GM18861 (cell line): ENCODE results near the gene TSPO2.
"Not testable (repeated sequence)": the region's sequence is repeated elsewhere in the genome, so short reads cannot be mapped to it uniquely, and the experiment has no call there.

ENCODE experiments used
- ATAC-seq: cut with Tn5 transposase; IDR thresholded peaks from one replicate; pipeline ENCODE4 v1.9.1; 2021; ENCODE audit not compliant: unreplicated experiment

The TSPO2 gene

DNA sequence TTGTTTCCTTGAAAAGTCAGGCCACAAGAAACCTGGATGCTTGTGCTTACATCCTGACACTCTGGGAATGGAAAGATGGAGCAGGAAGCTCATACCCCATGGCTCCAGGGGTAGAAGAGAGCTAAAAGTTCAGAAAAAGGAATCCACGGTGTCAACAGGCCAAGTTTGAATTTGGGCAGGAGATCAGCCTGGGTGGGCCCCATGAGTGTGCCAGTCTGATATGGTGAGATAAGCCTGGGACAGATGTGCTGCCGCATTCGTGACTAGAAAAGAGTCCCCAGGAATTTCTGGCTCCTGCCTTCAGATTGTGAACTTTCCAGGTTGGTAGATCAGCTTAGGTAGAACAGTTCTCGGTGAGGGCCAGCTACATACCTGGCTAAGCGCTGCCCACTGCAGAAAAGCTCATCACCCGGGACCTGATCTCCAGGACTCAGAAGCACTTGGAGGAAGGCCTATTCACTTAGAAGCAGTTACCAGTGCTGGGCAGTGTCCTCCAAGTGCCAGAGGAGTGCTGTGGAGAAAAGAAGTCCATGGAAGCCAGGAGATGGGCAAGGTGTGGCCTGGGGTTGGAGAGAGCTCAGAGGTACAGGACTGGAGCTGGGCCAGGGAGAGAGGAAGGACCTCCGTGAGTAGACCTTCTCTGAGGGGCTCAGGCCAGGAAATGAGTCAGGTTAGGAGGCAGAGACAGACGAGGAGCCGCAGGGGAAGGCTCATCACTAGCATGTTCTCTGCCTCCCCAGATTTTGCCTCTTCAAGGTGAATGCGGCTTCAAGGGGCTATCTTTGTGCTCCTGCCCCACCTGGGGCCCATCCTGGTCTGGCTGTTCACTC, at the start of gene TSPO2:
TSS of gene TSPO2 (plus strand) at position 242 of the 830 bp plus-strand sequence. CDS start at position 761, 519 bp downstream.
- no peak for ATAC-seq

- no peak for ATAC-seq
Observed at GRCh38 chr6:40992746-40993145, 49.5 kb upstream of the TSPO2 start.

- no peak for ATAC-seq
Observed at GRCh38 chr6:40996591-40997233, 45.6 kb upstream of the TSPO2 start.

DNA sequence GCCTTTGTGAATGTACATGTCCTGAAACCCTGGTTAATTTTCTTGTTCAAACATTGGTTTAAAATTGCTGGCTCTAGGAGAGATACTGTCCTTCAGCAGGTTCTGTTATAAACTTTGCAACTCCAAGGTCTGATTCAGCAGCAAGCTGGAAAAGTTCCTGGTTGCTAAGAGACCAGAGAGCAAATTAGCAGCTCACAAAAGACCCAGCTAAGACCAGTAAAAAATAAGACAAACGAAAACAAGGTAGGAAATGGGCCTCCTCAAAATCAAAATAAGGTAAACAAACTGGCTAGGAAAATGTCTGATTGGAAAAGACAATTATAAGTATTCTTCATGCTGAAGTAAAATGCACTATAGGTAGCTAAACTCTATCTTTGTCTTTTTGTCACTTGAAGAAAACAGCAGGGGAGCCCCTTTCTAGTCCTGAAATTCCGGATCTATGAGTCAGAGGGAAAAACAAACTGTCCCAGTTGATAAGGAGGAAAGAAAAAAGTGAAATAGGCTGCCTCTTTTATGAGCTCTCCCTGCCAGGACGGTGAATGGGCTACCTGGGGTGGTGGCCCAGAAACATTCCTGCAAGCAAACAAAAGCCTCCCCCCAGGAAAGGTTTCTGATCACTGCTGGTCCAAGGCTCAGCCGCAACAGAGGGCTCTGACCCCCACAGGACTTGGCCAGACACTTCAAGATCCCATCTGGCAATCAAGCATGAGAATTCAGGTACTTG, 44.9 kb upstream of the TSPO2 start:
- no peak for ATAC-seq

GRCh38 chr6:40998661-40999060, 43.6 kb upstream of the TSPO2 start:
- no peak for ATAC-seq

DNA sequence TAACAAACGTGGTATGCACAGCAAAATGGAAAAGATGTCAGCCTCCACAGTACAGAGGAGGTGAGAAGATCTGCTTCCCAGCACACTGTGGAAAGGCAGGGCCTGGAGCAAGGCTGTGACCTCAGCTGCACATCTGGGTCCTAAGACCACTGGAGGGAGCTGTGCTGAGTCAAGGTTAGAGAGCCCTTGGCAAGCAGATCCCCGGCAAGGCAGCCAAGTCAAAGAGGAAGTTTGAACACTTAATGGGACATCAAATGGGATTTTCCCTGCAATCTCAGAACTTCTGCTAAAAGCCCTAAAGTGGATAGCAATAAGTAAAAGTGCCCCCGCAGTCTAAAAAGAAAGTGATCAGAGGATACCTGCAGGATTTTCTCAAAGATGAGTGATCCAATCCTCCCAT, 42.7 kb upstream of the TSPO2 start:
- no peak for ATAC-seq

DNA sequence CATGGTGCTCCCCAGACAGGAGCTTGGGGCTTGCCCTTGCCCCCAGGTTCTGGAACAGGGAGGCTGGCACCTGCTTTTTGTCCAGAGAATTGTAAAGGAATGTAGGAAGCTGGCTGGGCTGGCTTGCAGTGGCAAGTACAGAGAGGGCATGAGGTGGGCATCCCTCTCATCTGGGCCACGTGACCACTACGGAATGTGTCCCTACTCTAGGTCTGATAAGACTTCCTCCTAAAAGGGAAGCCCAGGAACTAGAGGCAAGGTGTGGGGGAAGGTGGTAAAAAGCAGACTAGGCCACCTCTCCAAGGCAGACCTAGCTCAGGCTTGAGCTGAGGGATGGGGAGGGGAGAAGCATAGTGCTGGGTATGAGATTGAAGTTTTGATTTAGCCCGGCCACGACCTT, 42.0 kb upstream of the TSPO2 start:
- ATAC-seq = no peak

DNA sequence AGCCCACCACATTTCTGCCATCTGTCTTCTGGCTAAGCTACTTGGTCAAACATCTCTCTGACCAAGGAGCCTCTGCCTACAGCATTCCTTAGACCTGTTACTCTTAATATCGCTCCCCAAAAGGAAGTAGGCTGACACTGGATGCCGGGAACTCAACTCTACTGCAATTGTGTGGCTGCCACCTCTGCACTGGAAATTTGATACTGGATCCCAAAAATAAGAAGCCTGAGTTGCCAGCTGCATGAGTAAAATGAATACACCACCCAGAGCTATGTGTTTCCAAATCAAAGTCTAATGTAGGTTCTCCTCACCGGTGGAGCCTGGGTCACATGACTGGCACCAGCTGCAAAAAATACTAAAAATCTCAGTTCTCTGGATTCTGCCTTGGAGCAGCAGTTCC, 40.1 kb upstream of the TSPO2 start:
- no peak for ATAC-seq

- ATAC-seq = not testable (repeated sequence)
Observed at GRCh38 chr6:41006217-41006616, 36.0 kb upstream of the TSPO2 start.

DNA sequence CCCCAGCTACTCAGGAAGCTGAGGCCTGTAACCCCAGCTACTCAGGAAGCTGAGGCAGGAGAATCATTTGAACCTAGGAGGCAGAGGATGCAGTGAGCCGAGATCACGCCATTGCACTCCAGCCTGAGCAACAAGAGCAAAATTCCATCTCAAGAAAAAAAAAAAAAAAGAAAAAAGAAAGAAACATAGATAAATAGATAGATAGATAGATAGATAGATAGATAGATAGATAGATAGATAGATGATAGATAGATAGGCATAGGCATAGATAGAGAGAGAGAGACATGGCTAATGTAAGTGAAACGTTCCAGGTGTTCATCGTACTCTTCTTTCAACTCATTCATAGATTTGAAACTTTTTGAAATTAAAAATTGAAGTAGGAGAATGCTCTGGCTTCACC, 35.3 kb upstream of the TSPO2 start:
- ATAC-seq = not testable (repeated sequence)

DNA sequence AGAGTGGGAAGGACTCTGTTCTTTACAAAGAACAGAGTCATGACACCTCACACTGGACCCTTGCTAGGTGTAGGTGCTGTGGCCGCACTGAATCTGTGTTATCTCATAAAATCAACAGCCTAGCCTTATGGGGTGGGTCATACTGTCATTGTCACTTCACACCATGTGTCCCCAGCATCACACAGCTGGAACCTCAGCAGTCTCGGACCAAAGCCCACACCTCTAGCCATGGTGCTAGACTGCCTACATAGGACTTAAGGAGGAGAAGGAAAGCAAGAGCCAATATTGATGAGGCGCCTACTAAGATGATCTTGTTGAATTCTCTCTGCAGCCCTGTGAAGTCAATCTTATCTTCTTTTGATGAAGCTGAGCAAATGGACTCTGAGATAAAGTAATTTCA, 34.3 kb upstream of the TSPO2 start:
- ATAC-seq = no peak

- no peak for ATAC-seq
Observed at GRCh38 chr6:41009669-41010068, 32.6 kb upstream of the TSPO2 start.

DNA sequence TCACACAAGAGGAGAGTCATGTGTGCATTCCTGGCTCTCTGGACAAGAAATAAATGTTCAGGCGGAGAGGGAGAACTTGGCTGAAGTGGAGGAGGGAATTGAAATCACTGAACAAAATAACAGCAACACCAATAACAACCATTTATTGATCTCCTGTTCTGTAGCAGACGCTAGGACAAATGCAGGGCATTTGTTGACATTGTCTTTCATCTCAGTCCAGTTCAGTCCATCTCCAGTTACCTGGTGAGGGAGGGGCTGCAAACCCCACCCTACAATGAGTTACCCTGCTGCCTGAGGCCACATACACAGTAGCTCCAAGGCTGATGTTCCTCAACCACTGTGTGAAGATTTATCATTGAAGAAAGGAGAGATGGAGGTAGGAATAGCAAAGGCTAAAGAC, 30.6 kb upstream of the TSPO2 start:
- no peak for ATAC-seq

GRCh38 chr6:41013466-41014153, 28.7 kb upstream of the TSPO2 start:
- ATAC-seq = no peak

GRCh38 chr6:41014780-41015179, 27.5 kb upstream of the TSPO2 start:
- no peak for ATAC-seq

DNA sequence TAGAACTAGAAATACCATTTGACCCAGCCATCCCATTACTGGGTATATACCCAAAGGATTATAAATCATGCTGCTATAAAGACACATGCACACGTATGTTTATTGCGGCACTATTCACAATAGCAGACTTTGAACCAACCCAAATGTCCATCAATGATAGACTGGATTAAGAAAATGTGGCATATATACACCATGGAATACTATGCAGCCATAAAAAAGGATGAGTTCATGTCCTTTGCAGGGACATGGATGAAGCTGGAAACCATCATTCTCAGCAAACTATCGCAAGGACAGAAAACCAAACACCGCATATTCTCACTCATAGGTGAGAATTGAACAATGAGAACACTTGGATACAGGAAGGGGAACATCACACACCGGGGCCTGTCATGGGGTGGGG, 26.4 kb upstream of the TSPO2 start:
- ATAC-seq = not testable (repeated sequence)

DNA sequence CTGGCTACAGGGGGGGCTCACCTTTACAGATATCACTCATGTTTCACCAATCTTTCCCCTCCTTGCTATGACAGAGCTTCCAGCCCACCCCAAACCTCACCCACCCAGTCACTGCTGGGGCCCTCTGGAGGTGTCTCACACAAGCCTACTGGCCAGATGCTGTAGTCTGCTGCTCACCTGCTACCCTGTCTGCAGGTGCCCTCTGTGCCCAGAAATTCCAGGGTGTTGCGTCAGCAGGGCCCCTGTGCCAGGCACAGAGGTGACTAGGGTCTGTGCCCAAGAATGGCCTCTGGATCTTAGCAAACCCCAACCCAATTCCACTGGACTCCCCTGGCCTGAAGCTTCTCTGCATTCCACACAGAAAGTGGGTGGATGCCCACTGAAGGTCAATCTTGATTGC, 24.6 kb upstream of the TSPO2 start:
- no peak for ATAC-seq

DNA sequence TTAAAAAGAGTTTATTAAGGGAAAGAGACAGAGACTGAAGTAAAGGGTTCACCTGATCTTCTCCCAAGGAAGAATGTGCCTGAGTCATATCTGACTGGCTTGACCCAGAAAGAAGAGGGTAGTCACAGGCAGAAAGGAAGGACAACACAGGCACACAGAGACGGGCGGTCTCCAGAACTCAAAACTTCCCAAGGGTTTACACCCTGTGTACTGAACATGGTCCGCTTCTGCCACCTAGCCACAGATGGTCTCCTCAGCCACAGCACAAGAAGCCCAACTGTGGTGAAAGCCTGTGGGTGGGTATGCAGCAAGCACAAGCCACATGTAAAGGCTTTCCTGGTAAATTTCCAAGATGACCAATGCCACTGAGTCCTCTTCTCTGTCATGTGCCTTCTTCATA, 20.4 kb upstream of the TSPO2 start:
- ATAC-seq = no peak

DNA sequence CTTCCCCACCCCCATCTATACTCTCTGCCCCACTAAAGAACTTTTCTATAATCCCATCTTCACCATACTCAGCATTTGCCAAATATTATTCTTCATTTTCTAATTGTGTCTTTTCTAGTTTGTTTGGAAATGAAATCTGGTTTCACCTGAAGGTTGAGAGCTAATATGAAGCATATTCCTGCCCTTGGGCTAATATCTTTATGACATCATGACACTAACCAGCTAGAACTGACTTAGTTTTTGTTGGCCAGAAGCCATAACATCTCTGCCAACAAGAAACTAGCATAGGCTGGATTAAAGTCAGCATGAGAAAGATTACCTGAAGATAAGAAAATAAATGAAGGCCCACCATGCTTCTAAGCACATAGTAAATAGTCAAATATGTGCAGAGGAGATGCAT, 20.0 kb upstream of the TSPO2 start:
- no peak for ATAC-seq

DNA sequence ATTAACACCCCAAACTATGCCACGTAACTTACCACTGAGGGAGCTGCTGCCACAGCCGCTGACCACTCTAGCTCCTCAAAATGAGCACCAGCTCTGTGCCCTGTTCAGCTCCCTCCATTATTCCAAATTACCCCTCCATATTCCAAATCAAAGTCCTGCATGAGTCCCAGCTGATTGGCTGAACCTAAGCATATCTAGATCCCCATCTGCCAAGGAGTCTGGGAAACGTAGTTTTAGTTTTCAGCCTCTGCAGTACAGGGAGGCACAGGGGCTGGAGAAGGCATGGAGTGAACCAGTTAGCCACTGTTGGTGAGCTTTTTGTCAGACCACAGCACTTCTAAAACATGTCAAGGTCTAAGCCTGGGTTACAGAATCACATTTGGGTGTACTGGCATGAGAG, 19.2 kb upstream of the TSPO2 start:
- ATAC-seq = no peak

DNA sequence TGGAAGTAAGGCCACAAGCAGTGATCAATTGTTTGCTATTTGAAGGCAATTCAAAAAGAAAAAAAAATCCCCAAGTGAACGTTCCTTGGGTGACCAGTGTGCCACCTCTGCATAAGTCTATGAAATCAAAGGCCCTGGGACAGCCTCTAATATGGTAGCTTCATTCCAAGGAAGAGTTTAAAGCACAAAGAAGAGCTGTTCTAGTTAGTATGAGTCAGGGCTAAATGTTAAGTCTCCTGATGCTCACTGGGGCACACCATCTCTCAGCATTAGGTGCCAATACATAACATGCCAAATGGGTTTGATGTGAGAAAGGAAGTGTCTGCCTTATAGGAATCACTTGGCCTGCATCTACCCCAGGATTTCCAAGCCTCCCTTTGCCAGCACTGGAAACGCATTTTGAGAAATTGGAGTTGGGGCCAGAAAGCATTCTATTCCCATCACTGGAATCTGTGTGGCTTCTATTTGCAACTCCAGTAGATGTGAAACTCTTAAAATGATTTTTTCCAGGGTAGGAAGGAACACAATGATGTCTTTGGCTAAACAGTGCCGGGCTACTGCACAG, 16.2 kb upstream of the TSPO2 start:
- no peak for ATAC-seq
